NCI-H82 (cell line): Measurements from ENCODE around the gene MDM2.
"Not testable (repeated sequence)": the region's sequence is repeated elsewhere in the genome, so short reads cannot be mapped to it uniquely, and the experiment has no call there.

Experiments
- DNase-seq: peaks from one replicate; lab custom pipeline; 2025; lab: John Stamatoyannopoulos, UW

Gene MDM2

DNA sequence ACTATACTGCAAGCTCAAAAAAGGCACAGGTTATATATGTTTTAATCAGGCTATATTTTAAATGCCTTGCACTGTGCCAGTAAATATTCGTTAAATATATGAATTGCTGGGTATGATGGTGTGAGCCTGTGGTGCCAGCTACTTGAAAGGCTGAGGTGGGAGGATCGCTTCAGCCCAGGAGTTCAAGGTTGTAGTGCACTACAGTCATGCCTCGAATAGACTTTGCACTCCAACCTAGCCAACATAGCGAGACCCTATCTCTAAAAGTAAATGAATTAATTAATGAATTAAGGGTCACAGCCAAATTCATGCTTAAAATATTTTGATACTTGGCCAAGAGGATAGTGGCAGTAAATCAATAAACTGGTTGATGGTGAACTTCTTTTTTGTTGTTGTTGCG, 22.2 kb upstream of the MDM2 start:
- no peak for DNase-seq

DNA sequence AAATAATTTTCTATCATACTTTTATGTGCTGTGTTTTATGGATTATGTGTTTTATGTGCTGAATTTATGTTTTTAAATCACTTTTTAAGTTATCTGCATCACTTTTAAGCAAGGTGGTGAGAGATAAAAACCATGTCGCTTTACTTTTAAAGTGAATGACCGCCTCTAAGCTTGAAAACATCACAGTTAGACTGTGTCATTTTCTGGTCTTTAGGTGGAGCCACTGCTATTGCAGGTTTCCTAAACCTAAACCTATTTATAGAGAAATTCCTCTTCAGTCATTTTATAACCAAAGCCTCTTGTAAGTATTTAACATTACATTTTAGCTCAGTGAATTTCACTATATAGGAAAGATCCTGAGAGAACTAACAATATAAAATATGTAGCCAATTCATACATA, 21.0 kb upstream of the MDM2 start:
- DNase-seq = no peak

DNA sequence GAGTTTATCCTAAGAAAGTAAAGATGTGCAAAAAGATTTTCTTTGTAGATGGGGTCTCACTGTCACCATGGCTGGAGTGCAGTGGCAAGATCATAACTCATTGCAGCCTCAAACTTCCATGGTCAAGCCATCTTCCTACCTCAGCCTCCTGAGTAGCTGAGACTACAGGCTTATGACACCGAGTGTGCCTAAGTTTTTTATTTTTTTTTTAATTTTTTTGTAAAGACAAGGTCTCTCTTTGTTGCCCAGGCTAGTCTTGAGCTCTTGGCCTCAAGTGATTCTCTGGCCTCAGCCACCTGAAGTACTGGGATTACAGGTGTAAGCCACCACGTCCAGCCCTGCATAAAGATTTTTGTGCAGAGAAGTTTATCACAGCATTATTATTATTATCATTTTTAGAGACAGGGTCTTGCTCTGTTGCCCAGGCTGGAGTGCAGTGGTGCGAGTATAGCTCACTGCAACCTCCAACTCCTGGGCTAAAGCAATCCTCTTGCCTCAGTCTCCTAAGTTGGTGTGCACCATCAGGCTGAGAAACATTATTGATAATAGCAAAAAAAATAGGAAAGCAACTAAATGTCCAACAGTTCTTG, 19.3 kb upstream of the MDM2 start:
- no peak for DNase-seq

DNA sequence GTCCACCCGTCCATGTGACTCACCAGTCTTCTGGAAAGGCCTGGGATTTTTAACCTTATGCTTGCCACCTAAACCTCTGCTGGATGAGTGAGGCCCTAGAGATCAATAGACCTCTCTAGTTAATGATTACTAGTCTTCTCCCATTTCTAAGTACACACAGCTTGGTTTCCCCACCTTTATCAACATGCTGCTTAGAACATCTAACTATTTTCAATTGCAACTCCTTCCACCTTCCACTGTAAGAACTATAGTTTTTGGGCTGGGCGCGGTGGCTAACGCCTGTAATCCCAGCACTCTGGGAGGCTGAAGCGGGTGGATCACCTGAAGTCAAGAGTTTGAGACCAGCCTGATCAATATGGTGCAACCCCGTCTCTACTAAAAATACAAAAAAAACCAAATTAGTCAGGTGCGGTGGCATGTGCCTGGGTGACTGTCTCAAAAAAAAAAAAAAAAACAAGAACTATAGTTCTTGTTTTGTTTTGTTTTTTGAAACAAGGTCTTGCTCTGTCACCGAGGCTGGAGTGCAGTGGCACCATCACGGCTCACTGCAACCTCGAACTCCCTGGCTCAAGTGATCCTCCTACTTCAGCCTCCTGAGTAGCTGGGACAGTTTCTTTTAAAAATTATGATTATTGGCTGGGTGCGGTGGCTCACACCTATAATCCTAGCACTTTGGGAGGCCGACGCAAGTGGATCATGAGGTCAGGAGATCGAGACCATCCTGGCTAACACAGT, 18.7 kb upstream of the MDM2 start:
- DNase-seq = no peak

DNA sequence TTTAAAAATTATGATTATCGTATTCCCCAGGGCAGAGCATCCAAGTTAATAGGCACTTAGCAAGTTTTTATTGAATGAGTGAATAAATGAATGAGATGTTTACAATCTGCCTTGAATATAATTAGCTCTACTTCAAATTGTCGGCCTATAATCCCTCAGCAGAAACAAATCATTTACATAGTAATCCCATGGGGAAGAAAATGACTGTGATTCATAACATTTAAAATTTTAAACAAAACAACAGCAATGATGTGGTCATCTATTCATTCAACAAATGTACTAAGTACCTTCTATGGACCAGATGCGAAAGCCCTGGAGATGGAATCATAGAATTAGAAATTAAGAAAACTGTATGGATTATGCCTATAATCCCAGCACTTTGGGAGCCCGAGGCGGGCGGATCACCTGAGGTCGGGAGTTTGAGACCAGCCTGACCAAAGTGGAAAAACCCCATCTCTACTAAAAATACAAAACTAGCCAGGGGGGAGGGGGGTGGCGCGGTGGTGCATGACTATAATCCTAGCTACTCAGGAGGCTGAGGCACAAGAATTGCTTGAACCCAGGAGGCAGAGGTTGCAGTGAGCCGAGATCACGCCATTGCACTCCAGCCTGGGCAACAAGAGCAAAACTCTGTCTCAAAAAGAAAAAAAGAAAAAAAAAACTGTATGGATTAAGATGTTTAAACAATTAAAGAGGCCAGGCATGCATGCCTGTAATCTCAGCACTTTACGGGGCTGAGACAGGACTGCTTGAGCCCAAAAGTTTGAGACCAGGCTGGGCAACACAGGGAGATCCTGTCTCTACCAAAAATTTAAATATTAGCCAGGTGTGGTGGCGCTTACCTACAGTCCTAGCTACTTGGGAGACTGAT, 17.7 kb upstream of the MDM2 start:
- DNase-seq = no peak

DNA sequence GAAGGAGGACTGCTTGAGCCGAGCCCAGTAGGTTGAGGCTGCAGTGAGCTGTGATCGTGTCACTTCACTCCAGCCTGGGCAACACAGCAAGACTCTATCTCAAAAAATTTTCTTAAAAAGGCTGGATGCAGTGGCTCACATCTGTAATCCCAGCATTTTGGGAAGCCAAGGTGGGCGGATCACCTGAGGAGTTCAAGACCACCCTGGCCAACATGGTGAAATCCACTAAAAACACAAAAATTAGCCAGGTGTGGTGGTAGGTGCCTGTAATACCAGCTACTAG, 17.1 kb upstream of the MDM2 start:
- no peak for DNase-seq

DNA sequence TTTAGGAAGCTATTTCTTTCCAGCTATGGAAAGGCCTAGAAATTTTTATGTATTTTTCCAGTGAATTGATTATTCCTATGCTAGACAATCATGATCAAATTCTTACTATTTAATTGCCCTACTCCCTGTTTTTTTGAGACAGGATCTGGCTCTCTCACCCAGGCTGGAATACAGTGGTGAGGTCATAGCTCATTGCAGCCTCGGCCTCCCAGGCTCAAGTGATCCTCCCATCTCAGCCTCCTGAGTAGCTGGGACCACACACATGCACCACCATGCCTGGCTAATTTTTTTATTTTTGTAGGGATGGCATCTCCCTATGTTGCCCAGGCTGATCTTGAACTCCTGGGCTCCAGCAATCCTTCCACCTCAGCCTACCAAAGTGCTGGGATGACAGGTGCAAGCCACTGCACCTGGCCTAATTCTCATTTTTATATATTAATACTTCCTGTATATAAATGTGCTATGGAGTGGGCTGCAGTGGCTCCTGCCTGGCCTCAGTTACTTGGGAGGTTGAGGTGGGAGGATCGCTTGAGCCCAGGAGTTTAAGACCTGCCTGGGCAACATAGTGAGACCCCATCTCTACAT, 16.0 kb upstream of the MDM2 start:
- no peak for DNase-seq

DNA sequence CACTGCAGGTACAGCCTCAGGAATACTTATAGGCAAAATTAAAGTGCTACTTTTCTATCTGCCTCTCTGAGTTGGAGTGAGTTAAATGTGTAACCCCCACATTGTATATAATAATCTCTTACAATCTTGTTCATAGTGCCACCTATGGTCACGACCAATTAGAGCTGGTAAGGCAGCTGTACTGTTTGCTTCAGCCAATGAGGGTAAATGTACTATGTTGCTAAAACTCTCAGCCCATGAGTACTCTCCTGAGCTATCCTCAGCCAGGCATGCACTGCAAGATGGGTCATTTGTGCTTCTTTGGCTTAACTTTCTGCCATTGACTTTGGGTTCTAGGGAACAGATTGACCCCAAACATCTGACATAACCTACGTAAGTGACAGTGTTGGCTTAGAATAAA, 15.0 kb upstream of the MDM2 start:
- DNase-seq = peak; percentile 83

DNA sequence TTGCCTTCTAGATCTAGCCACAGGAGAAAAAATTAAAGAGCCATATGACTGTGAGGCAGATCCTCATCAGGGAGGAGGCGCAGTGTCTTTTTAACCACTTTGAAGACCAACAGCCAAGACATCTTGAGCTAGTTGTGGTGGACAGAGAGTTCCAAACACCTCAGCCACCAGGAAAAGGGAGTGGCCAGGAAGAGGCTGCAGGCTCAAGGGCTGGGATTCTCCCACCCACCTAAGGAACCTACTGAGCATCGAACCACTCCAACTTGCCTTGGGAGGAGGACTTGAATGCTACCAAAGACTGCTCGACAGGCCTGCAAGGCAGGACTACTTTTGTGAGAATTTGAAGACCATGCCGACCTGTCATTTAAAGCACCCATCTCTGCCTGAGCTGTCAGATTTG, 14.5 kb upstream of the MDM2 start:
- DNase-seq = no peak

DNA sequence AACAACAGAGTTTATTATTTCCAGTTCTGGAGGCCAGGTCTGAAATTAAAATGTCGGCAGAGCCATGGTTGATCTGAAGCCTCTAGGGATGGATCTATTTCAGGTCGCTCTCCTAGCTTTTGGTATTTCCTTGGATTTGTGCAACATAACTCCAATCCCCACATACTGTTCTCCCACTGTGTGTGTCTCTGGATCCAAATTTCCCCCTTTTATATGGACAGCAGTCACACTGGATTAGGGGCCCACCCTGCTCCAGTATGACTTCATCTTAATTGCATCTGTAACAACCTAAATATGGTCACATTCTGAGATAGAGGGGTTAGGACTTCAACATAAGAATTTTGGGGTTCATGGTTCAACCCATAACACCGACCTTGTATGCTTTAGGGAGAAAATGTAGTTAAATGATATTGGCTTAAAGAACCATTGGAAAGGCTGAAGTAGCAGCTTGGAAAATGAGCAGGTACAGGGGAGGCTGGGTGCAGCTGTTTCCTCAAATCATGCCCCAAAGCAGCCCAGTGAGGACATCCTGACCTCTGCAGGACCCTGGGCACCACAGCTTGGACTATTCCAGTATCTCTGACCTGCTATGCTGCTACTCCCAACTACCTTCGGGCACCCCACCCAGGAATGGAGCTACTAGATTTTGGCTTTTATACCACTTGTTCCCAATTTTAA, 13.9 kb upstream of the MDM2 start:
- DNase-seq = no peak

DNA sequence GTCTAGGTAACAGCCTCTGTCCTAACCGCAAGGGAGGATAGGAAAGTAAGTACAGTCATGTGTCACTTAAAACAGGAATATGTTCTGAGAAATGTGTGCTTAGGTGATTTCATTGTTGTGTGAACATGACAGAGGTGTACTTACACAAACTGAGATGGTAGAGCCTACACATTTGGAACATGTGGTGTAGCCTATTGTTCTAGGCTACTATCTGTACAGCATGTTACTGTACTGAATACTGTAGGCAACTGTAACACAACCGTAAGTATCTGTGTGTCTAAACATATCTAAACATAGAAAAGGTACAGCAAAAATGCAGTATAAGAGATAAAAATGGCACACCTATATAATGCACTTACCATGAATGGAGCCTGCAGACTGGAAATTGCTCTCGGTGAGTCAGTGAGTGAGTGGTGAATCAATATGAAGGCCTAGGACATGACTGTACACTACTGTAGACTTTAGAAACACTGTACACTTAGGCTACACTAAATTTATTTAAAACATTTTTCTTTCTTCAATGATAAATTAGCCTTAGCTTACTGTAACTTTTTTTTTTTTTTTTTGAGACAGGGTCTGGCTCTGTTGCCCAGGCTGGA, 13.2 kb upstream of the MDM2 start:
- no peak for DNase-seq

DNA sequence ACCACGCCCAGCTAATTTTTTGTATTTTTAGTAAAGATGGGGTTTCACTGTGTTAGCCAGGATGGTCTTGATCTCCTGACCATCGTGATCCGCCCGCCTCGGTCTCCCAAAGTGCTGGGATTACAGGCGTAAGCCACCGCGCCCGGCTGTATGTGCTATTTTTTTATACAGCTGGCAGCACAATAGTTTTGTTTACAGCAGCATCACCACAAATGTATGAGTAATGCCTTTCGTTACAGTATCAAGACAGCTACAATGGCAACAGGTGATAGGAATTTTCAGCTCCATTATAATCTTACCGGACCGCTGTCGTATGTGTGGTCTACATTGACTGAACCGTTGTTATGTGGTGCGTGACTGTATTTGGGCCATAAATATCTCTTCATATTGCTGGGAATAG, 11.6 kb upstream of the MDM2 start:
- DNase-seq = no peak

DNA sequence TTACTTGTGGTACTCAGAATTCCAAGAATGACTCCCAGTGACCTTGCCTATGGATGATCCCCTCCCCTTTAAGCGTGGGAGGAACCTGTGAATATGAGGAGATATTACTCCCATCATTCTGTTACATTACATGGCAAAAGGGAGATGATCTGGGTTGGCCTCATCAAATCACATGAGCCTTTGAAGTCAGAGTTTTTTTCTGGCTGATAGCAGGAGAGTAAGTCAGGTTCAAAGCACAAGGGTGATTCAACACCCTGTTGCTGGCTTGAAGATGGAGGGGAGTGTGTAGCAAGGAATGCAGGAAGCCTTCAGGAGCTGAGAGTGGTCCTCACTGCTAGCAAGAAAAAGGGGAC, 9.1 kb upstream of the MDM2 start:
- DNase-seq = no peak

DNA sequence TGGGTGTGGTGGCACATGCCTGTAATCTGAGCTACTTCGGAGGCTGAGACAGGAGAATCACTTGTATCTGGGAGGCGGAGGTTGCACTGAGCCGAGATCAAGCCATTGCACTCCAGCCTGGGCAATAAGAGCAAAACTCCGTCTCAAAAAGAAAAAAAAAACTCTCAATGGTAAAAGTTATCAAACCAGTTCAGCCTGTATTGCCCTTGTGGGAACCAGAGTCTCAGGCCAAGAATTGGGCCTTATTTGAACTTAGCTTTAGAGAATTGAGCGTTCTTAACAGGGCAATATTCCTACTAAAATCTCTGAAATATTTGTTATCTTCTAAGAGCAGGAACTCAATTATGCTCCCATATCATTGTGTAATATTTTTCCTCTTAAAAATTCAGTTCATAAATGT, 7.7 kb upstream of the MDM2 start:
- no peak for DNase-seq

DNA sequence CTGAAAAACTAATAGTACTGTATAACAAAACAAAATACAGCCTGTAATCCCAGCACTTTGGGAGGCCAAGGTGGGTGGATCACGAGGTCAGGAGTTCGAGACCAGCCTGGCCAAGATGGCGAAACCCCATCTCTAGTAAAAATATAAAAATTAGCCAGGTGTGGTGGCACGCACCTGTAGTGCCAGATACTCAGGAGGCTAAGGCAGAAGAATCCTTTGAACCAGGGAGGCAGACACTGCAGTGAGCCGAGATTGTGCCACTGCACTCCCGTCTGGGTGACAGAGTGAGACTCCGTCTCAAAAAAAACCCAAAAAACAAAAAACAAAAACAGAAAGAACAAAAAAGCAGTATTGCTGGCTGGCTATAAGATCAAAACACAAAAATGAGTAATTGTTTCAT, 6.9 kb upstream of the MDM2 start:
- DNase-seq = not testable (repeated sequence)

DNA sequence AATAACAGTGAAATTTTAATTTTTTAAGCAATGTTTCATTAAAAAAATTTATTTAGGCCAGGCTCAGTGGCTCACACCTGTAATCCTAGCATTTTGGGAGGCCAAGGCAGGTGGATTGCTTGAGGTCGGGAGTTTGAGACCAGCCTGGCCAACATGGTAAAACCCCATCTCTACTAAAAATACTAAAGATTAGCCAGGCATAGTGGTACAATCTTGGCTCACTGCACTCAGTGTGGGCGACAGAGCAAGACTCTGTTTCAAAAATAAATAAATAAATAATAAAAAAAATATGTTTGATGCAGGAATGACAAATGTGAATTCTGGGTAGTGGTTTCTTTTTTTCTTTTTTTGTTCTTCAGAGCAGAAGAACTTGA, 5.6 kb upstream of the MDM2 start:
- not testable (repeated sequence) for DNase-seq

DNA sequence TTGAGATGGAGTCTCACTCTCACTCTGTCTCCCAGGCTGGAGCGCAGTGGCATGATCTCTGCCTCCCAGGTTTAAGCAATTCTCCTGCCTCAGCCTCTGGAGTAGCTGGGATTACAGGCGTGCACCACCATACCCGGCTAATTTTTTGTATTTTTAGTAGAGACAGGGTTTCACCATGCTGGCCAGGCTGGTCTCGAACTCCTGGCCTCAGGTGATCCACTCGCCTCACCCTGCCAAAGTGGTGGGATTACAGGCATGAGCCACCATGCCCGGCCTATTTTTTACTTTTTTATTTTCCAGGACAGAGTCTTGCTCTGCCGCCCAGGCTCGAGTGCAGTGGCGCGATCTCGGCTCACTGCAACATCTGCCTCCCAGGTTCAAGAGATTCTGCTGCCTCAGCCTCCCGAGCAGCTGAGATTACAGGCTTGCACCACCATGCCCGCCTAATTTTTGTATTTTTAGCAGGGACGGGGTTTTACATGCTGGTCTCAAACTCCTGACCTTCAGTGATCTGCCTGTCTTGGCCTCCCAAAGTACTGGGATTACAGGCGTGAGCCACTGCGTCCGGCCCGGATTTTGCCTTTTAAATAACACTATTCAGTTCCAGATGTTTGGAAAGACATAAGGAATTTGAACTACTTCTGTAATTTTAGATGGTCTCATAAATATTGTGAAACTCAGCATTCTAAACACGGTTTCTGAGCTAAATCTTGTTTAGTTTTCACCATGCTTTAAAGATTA, 4.9 kb upstream of the MDM2 start:
- DNase-seq = not testable (repeated sequence)

DNA sequence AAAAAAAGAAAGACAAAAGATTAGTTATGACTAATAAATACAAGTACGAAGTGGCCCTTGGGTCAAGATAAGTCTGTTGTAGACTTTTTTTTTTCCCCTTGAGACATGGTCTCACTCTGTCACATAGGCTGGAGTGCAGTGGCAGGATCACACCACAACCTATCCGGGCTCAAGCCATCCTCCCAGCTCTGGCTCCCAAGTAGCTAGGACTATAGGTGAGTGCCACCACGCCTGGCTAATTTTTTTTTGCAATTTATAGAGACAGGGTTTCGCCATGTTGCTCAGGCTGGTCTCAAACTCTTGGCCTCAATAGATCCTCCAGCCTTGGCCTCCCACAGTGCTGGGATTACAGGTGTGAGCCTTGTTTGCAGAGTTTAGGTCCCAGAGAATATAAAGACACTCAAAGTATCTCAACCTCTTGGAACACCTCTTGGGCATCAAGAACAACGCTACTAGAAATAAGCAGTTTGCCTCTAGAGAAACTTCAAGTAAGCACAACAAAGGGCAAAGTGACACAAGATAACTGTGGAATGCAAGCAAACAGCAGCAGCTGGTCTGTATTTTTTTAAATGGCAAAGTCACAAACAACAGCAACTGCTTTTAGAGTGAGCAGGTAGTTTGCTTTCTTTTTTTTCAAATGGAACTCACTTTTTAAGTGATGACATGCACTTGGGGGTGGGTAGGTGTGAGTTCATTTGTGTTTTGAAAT, 3.9 kb upstream of the MDM2 start:
- no peak for DNase-seq

DNA sequence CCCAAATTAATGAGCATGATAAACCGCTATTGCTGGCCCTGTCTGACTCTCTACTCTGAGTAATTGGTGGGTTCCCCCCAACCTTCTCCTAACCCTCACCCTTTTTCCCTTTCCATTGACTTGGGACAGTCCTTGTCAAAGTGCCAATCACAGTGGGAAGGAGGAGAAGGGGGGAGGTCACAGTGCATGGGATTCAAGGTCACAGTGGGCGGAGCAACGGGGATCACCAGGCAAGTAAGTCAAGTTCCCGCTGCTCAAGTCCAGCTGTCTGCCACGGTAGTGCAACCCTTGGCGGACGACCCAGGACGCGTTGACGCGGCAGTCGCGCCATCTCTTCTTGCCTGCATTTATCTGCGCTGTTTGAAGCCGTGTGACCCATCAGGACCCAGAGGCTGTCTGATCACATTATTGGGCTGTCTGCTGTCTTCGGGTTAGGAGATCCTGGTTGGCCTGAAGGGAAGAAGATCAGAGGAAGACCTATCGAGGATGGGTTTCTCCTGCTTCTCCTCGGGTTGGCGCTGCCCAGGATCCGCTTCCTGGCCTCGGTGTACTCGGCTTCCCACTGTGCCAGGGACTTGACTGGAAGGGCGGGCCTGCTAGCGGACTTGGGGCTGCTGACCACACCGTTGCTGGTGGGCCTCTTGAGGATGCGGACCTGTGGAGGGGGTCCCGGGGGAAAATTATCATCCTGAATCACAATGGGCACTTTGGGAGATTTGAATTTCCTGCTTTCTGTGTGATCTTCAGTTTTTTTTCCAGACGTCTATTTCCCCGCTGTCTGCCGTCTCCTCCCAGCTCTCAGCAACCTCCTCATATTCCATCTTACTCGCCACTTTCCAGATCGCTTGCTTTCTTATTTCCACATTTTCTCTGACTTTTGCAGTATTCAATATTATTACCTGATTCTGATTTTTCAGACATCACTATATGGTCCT, 3.1 kb upstream of the MDM2 start:
- DNase-seq = no peak
